GM12892 (cell line): Measurements from ENCODE around the gene CAPSL.
"Not testable (repeated sequence)": the region's sequence is repeated elsewhere in the genome, so short reads cannot be mapped to it uniquely, and the experiment has no call there.

Source experiments
- DNase-seq: peaks from one replicate; pipeline ENCODE4 v3.0.0; 2011; ENCODE audit not compliant: insufficient read length
- FAIRE-seq: peaks from 2 replicates; lab custom pipeline; 2011; peaks lifted over from hg19 to GRCh38; lab: Jason Lieb, UNC
- POLR2A ChIP-seq: IDR thresholded peaks from 2 replicates; pipeline ENCODE4 v1.6.1; 2011; ENCODE audit warnings: low read depth, low read length, control low read depth
- POLR2AphosphoS5 ChIP-seq: IDR thresholded peaks from 2 replicates; pipeline ENCODE4 v1.6.1; 2011; ENCODE audit warnings: low read depth, low read length, control low read depth
- TAF1 ChIP-seq: IDR thresholded peaks from 2 replicates; pipeline ENCODE4 v1.6.1; 2011; ENCODE audit warnings: low read depth, mild to moderate bottlenecking, control low read depth, low read length, borderline replicate concordance

CAPSL gene

DNA sequence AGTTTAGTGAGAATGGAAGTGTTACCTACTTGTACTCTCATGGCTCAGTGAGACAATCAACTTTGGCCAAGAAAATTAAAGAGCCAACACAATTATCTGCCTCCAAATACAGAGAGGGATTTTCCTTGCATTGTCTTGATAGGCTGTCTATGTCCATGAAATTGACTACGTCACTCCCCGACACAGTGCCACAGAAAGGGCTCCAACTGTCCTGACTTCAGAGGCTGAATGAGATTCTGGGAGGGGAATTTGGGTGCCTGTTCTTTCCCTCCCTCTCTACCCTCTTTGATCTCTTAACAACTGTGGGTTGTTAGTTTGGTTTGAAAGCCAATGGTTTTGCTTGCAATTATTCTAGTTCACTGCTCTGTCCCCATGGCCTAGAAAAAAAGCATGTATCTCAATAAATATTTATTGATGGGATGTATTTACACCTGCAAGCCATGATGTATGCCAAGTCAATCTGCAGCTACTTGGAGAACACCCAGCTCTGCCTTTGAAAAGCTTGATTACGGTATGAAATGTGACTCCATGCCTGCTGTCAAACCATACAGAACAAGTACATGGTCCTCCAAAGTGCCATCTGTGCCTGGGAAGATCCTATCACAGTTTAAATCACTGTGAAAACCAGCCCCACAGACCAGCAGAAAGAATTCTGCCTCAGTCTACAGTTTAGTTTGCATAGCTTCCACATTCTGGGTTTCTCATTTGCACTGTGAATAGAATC, 37.3 kb downstream of the CAPSL start:
- no peak for TF ChIP-seq TAF1
- no peak for TF ChIP-seq POLR2AphosphoS5
- no peak for TF ChIP-seq POLR2A
- peak; percentile 83 for FAIRE-seq
- DNase-seq = no peak

- no peak for DNase-seq
- TF ChIP-seq POLR2AphosphoS5 (no peak), TAF1 (no peak), POLR2A (no peak)
- peak; percentile 83 for FAIRE-seq
These were observed 38.6 kb downstream of the CAPSL start for GRCh38 chr5:35899800-35900199.

DNA sequence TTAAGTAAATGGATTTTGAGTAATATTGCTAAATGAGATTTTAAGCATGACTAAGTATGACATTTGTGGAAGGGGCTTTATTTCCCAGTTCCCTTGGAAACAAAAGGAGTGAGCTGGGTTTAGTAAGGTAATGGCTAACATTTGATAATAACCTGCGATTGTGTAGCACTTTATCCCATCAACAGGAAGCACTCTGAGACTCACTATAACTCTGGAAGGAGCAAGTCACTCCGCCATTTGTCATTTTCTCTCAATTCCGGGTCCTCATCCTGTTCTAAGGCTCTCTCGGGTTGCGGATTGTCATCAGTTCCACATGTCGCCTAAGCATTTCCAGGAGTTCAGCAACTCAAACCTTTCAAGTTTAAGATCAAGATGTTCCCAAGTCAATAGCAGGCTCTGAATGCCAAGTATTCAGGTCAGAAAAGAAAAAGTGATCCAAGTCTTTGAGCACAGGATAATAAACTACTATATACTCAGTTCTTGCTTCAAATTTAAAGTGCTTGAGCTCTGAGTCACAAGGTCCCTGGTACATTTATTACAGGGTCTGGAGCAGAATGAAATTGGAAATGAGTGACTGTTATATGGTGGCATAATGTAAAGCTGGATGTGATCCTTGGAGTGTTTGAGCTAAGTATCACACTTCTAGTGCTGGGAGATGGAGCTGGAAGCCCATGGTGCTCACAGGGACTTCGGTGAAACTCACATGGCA, 39.3 kb downstream of the CAPSL start:
- DNase-seq (no peak), FAIRE-seq (no peak)
- no peak for TF ChIP-seq POLR2AphosphoS5
- no peak for TF ChIP-seq TAF1
- no peak for TF ChIP-seq POLR2A

DNA sequence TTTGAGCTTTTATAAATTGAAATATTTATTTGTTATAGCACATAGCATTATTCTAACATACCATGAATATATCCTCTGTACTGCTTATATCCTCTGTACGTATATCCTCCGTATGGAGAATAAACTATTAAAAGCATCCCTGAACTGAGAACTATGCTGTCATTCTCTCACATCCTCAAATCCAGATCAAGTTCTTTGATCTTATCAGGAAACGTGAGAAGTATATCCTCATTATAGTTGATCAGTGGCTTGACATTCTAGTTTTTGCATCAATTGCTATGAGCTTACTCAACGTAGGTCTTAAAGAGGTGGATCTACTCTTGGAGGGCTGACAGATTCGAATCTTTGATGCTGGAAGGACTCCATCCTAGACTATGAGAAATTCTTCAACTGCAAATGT, 44.3 kb downstream of the CAPSL start:
- TF ChIP-seq POLR2A (no peak), POLR2AphosphoS5 (no peak), TAF1 (no peak)
- DNase-seq (no peak), FAIRE-seq (no peak)

DNA sequence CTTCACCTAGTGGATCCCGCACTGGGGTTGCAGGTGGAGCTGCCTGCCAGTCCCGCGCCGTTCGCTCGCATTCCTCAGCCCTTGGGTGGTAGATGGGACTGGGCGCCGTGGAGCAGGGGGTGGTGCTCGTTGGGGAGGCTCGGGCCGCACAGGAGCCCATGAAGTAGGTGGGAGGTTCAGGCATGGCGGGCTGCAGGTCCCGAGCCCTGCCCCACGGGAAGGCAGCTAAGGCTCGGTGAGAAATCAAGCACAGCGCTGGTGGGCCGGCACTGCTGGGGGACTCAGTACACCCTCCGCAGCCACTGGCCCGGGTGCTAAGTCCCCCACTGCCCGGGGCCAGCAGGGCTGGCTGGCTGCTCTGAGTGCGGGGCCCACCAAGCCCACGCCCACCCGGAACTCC, 45.6 kb downstream of the CAPSL start:
- FAIRE-seq, DNase-seq: not testable (repeated sequence)

GRCh38 chr5:35890021-35891020, 48.1 kb downstream of the CAPSL start:
- FAIRE-seq = no peak
- TF ChIP-seq POLR2AphosphoS5 (no peak), TAF1 (no peak), POLR2A (no peak)

DNA sequence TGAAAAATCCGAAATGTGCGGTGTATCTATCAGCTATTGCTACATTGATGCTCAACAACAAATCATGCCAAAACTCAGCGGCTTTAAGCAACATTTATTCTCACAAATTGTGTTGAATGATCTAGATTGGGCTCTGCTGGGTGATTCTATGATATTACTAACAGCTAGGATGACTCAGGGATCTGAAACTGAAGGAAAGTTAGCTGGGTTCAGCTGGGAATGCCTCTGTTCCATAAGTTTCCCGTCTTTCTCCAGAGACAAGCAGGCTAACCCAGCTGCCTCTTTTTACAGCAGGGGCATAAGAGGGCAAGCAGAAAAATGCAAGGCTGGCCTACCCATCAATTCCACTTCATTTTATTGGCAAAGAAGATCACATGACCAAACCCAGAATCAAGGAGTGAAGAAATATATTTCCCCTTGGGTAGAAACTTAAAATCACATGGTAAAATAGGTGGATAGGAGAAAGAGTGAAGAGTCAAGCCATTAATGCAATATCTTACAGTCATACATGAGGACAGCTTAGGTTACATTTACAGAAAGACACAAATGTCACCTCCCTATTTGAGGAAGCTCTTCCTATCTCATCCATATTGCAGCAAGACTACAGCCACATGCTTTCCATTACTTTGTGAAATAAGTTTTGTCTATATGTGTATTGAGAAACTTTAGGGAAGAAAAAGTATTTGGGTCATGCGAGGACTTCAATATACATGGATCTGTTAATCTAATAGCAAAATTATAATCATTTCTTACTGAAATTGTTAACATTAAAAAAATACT, 50.9 kb downstream of the CAPSL start:
- DNase-seq = no peak
- FAIRE-seq = no peak

More at GRCh38 chr5:35890021-35891020, 48.1 kb downstream of the CAPSL start:
- DNase-seq = no peak

GRCh38 chr5:35886381-35886780, 52.0 kb downstream of the CAPSL start:
- FAIRE-seq = no peak
- no peak for TF ChIP-seq POLR2AphosphoS5
- no peak for TF ChIP-seq TAF1
- no peak for TF ChIP-seq POLR2A
- no peak for DNase-seq

More for the DNA sequence above, 50.9 kb downstream of the CAPSL start:
- no peak for TF ChIP-seq POLR2A
- TF ChIP-seq POLR2AphosphoS5 = no peak
- TF ChIP-seq TAF1 = no peak

- DNase-seq (no peak), FAIRE-seq (no peak)
- TF ChIP-seq POLR2AphosphoS5 = no peak
- TF ChIP-seq POLR2A = no peak
- no peak for TF ChIP-seq TAF1
These were observed 53.6 kb downstream of the CAPSL start for GRCh38 chr5:35884773-35885172.

DNA sequence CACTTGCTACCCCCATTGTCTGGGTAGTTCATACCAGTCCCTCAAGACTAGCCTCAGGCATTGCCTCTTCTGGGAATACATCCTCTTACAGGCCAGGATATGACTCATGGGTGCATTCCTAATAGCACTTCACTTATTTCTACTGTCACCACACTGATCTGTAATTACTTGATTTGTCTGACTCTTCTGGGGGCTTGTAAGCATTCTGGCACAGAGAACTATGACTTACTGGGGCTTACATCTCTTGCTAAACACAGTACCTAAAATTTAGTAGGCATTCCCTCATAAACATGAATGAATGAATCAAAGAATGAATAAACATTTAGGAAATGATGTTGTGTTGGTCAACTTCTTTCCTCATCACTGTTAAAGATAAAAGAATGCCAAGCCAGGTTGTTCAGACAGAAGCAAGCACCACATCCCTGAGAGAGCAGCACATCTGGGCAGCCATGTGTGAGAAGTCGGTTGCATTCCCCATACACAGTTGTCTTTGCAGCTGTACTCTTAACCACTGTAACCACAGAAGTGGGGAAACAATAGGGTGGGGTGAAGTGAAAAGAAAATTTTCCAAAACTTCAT, 54.1 kb downstream of the CAPSL start:
- TF ChIP-seq TAF1 = no peak
- FAIRE-seq (peak; percentile 78), DNase-seq (no peak)
